Liver (tissue), 9 donors: ENCODE measurements around the gene SPACA9. TPM values are rescaled to one million over a fixed set of nuclear protein-coding genes. Genes with fewer than 3 reads are reported as not detected.

Experiments
- DNase-seq: peaks from one replicate; pipeline ENCODE4 v3.0.0-alpha.2; 2017; ENCODE audit warnings: low spot score
- H3K27ac ChIP-seq, 2 donors: one replicate each; pipeline ENCODE4 v1.7.0; 2013; ENCODE audit warnings: inconsistent platforms in 2 of 2, low read length in 2 of 2, control low read depth in 1 of 2, low read depth in 1 of 2, mild to moderate bottlenecking in 1 of 2
- H3K27me3 ChIP-seq, 4 donors: one replicate each; pipeline versions ENCODE4 v1.6.1 to v1.7.0; 2013; ENCODE audit warnings: low read length in 3 of 4, inconsistent platforms in 1 of 4, mild to moderate bottlenecking in 1 of 4, moderate library complexity in 1 of 4; ENCODE audit not compliant: control insufficient read depth in 4 of 4, insufficient read depth in 4 of 4
- H3K36me3 ChIP-seq, 4 donors: one replicate each; pipeline versions ENCODE4 v1.6.1 to v1.7.0; 2013; ENCODE audit warnings: low read length in 3 of 4, mild to moderate bottlenecking in 3 of 4, low read depth in 1 of 4, moderate library complexity in 1 of 4; ENCODE audit not compliant: control insufficient read depth in 4 of 4, insufficient read depth in 3 of 4
- H3K4me1 ChIP-seq, 4 donors: one replicate each; pipeline versions ENCODE4 v1.6.1 to v1.7.0; 2013; ENCODE audit warnings: low read length in 3 of 4, mild to moderate bottlenecking in 3 of 4, moderate library complexity in 1 of 4; ENCODE audit not compliant: control insufficient read depth in 4 of 4, insufficient read depth in 4 of 4
- H3K4me3 ChIP-seq, 3 donors: one replicate each; pipeline versions ENCODE4 v1.6.1 to v1.7.0; 2013; ENCODE audit warnings: low read length in 3 of 3, control low read depth in 1 of 3, low read depth in 1 of 3, mild to moderate bottlenecking in 1 of 3
- H3K9ac ChIP-seq, 2 donors: one replicate each; pipeline ENCODE4 v1.7.0; 2013; ENCODE audit warnings: low read length in 2 of 2, mild to moderate bottlenecking in 2 of 2, moderate library complexity in 2 of 2, control low read depth in 1 of 2, low read depth in 1 of 2
- H3K9me3 ChIP-seq, 4 donors: one replicate each; pipeline versions ENCODE4 v1.6.1 to v1.7.0; 2013; ENCODE audit warnings: low read length in 3 of 4; ENCODE audit not compliant: control insufficient read depth in 4 of 4
- ATF3 ChIP-seq: IDR thresholded peaks from 2 replicates; pipeline ENCODE4 v1.6.1; 2016; ENCODE audit warnings: antibody characterized with exemption
- CTCF ChIP-seq: fragments of 150-350 bp; IDR thresholded peaks from 2 replicates; pipeline ENCODE4 v1.5.1; 2017; ENCODE audit warnings: improper control_type of control experiment, low read depth, low read length; ENCODE audit not compliant: missing input control
- EGR1 ChIP-seq, 2 donors: IDR thresholded peaks; 2 replicates each; pipeline ENCODE4 v1.6.1; 2016 to 2018; ENCODE audit warnings: antibody characterized with exemption in 2 of 2, low read depth in 2 of 2
- FOXA1 ChIP-seq: IDR thresholded peaks from 2 replicates; pipeline ENCODE4 v1.6.1; 2016; ENCODE audit warnings: antibody characterized with exemption
- FOXA2 ChIP-seq: IDR thresholded peaks from 2 replicates; pipeline ENCODE4 v1.6.1; 2016; ENCODE audit warnings: antibody characterized with exemption
- GABPA ChIP-seq, 2 donors: IDR thresholded peaks in 1 of 2; conservative IDR thresholded peaks in 1 of 2; 2 replicates each; pipeline ENCODE4 v1.6.1; 2016; ENCODE audit warnings: antibody characterized with exemption in 2 of 2, mild to moderate bottlenecking in 1 of 2, moderate library complexity in 1 of 2
- HNF4A ChIP-seq, 2 donors: conservative IDR thresholded peaks; 2 replicates each; pipeline ENCODE4 v1.6.1; 2016; ENCODE audit warnings: antibody characterized with exemption in 2 of 2, mild to moderate bottlenecking in 2 of 2
- HNF4G ChIP-seq: IDR thresholded peaks from 2 replicates; pipeline ENCODE4 v1.6.1; 2016; ENCODE audit warnings: antibody characterized with exemption
- JUND ChIP-seq, 2 donors: IDR thresholded peaks; 2 replicates each; pipeline ENCODE4 v1.6.1; 2016; ENCODE audit warnings: antibody characterized with exemption in 2 of 2
- MAX ChIP-seq: IDR thresholded peaks from 2 replicates; pipeline ENCODE4 v1.6.1; 2016; ENCODE audit warnings: antibody characterized with exemption
- NR2F2 ChIP-seq: IDR thresholded peaks from 2 replicates; pipeline ENCODE4 v1.6.1; 2016; ENCODE audit warnings: antibody characterized with exemption
- RAD21 ChIP-seq, 2 donors: IDR thresholded peaks; 2 replicates each; pipeline ENCODE4 v1.6.1; 2016; ENCODE audit warnings: antibody characterized with exemption in 2 of 2, mild to moderate bottlenecking in 2 of 2
- REST ChIP-seq: IDR thresholded peaks from 2 replicates; pipeline ENCODE4 v1.6.1; 2016; ENCODE audit warnings: antibody characterized with exemption, mild to moderate bottlenecking
- RXRA ChIP-seq, 2 donors: IDR thresholded peaks; 2 replicates each; pipeline ENCODE4 v1.6.1; 2017 to 2018; ENCODE audit warnings: antibody characterized with exemption in 2 of 2, mild to moderate bottlenecking in 1 of 2
- SP1 ChIP-seq: IDR thresholded peaks from 2 replicates; pipeline ENCODE4 v1.6.1; 2018; ENCODE audit warnings: antibody characterized with exemption, mild to moderate bottlenecking
- TAF1 ChIP-seq: conservative IDR thresholded peaks from 2 replicates; pipeline ENCODE4 v1.6.1; 2016; ENCODE audit warnings: antibody characterized with exemption, mild to moderate bottlenecking
- YY1 ChIP-seq: IDR thresholded peaks from 2 replicates; pipeline ENCODE4 v1.6.1; 2016; ENCODE audit warnings: antibody characterized with exemption, mild to moderate bottlenecking
- ZBTB33 ChIP-seq: IDR thresholded peaks from 2 replicates; pipeline ENCODE4 v1.6.1; 2016; ENCODE audit warnings: antibody characterized with exemption
- WGBS: extraction: QIAGEN DNeasy Blood & Tissue Kit; methylation state at CpG from one replicate; pipeline ENCODE4 v1.1.7; 2013; 5-methylcytosine and 5-hydroxymethylcytosine counted together
- polyA plus RNA-seq, 2 donors: library from polyadenylated mRNA; stranded (reverse) in 1 of 2; unstranded in 1 of 2; fragments of 200-250 nt in 1 of 2; fragments of >200 nt in 1 of 2; fragmentation: Nextera tagmentation in 1 of 2; extraction: Ambion mirVana in 1 of 2; gene quantifications; one replicate each; pipeline versions ENCODE4 v1.2.1 to v1.2.3, GENCODE V29; 2013 to 2015
- total RNA-seq, 2 donors: library from RNA; depleted of rRNA; stranded (reverse); fragments of >200 nt; gene quantifications; one replicate each; pipeline ENCODE4 v1.2.3, GENCODE V29; 2014
- donor health status: healthy.
- donor health status: healthy.
- donor health status: healthy.
- donor health status: healthy.
- donor health status: healthy.

SPACA9 gene
- total and polyA plus RNA-seq, 4 donors, result 0.67 to 1.3 (median 0.98) TPM

GRCh38 chr9:132873403-132873802 is 5.3 kb upstream of the SPACA9 start:
- DNase-seq, result no peak
- Histone ChIP-seq H3K36me3 (no peaks in the 10 kb centered on the region), H3K27me3 (no peaks in the 10 kb centered on the region), H3K27ac (no peak overlapping the region), H3K4me3 (no peak overlapping the region), H3K9me3 (no peaks in the 10 kb centered on the region), H3K4me1 (peaks cover 0 to 7% (median 1%) of the 10 kb centered on the region in 4 donors), H3K9ac (no peak overlapping the region)
- no peak for TF ChIP-seq FOXA1
- TF ChIP-seq EGR1 (IDR thresholded peaks at IDR 0.05; ENCODE audit: low read depth in 2 of 2), result no peak
- TF ChIP-seq SP1, result no peak
- TF ChIP-seq HNF4G, result no peak
- TF ChIP-seq FOXA2, result no peak
- TF ChIP-seq RXRA (IDR thresholded peaks at IDR 0.05), result no peak
- TF ChIP-seq TAF1, result no peak
- TF ChIP-seq REST, result no peak
- no peak for TF ChIP-seq GABPA (IDR thresholded peaks at IDR 0.05 in 1 of 2, conservative IDR thresholded peaks at IDR 0.05 in 1 of 2)
- TF ChIP-seq ATF3, result no peak
- no peak for TF ChIP-seq RAD21 (IDR thresholded peaks at IDR 0.05)
- no peak for TF ChIP-seq YY1
- TF ChIP-seq CTCF, result no peak
- no peak for TF ChIP-seq ZBTB33
- no peak for TF ChIP-seq MAX
- TF ChIP-seq NR2F2, result no peak
- TF ChIP-seq HNF4A (conservative IDR thresholded peaks at IDR 0.05), result no peak
- no peak for TF ChIP-seq JUND (IDR thresholded peaks at IDR 0.05)
- WGBS, result 68% methylated on average over 7 of the region's 7 CpGs
